A673 (cell line): ENCODE results near the gene TRAK1. TPM values are rescaled to one million over a fixed set of nuclear protein-coding genes. Genes with fewer than 3 reads are reported as not detected.

Experiments used
- BruUV-seq: library from RNA; stranded (reverse); fragments of 400-500 nt; replicated peaks from 2 replicates; lab custom pipeline; 2021; lab: Mats Ljungman, UMichigan
- CTCF ChIA-PET: fragments of 300-600 bp; sonication (Branson Sonifier 250); formaldehyde crosslinking; loops from one replicate; lab custom pipeline; 2022; ENCODE audit warnings: antibody characterized with exemption; lab: Charles Lee
- POLR2A ChIA-PET: fragments of 300-600 bp; sonication (Branson Sonifier 250); formaldehyde crosslinking; loops from one replicate; lab custom pipeline; 2022; ENCODE audit warnings: antibody characterized with exemption; ENCODE audit not compliant: low non-redundant PET; lab: Charles Lee
- DNase-seq: peaks from one replicate; pipeline ENCODE4 v3.0.0-alpha.2; 2015; ENCODE audit warnings: low spot score
- H3K27ac ChIP-seq: fragments of 200-600 bp; sonication (generic); 2 replicates; pipeline ENCODE4 v1.5.1; 2016; ENCODE audit warnings: mixed run types, low read depth, mild to moderate bottlenecking, mixed read lengths, antibody characterized with exemption, low read length; ENCODE audit not compliant: poor library complexity, severe bottlenecking
- H3K27me3 ChIP-seq: fragments of 200-600 bp; sonication (generic); replicated peaks from 2 replicates; pipeline ENCODE4 v1.6.1; 2017; ENCODE audit warnings: mixed run types, low read depth, mild to moderate bottlenecking, mixed read lengths, antibody characterized with exemption, low read length; ENCODE audit not compliant: insufficient read depth, poor library complexity
- H3K36me3 ChIP-seq: fragments of 200-600 bp; sonication (generic); 2 replicates; pipeline ENCODE4 v1.6.1; 2016; ENCODE audit warnings: mixed run types, mild to moderate bottlenecking, mixed read lengths, antibody characterized with exemption, low read length; ENCODE audit not compliant: insufficient read depth, poor library complexity, severe bottlenecking
- H3K4me1 ChIP-seq: fragments of 200-600 bp; sonication (generic); 2 replicates; pipeline ENCODE4 v1.6.1; 2017; ENCODE audit warnings: mixed run types, mild to moderate bottlenecking, mixed read lengths, antibody characterized with exemption, low read length; ENCODE audit not compliant: insufficient read depth, poor library complexity, severe bottlenecking
- H3K4me3 ChIP-seq: fragments of 200-600 bp; sonication (generic); 2 replicates; pipeline ENCODE4 v1.5.1; 2016; ENCODE audit warnings: low read depth, mixed run types, mild to moderate bottlenecking, mixed read lengths, low read length; ENCODE audit not compliant: poor library complexity, severe bottlenecking
- H3K9me3 ChIP-seq: fragments of 200-600 bp; sonication (generic); 2 replicates; pipeline ENCODE4 v1.6.1; 2016; ENCODE audit warnings: mixed run types, low read depth, mild to moderate bottlenecking, mixed read lengths, antibody characterized with exemption, low read length; ENCODE audit not compliant: poor library complexity, severe bottlenecking
- EZH2 ChIP-seq: fragments of 200-600 bp; sonication (generic); IDR thresholded peaks from 2 replicates; pipeline ENCODE4 v1.6.1; 2017; ENCODE audit warnings: borderline replicate concordance, low read depth, mild to moderate bottlenecking, mixed read lengths, antibody characterized with exemption, low read length; ENCODE audit not compliant: poor library complexity, severe bottlenecking
- intact Hi-C: fragments of 100-400 bp; cut with micrococcal nuclease; formaldehyde crosslinking; loops from one replicate; pipeline ENCODE4 v1.10.0; 2022; ENCODE audit not compliant: unreplicated experiment
- total RNA-seq: library from RNA; stranded (reverse); gene quantifications from 2 replicates; pipeline ENCODE4 v1.2.3, GENCODE V29; 2021
- TF ChIP-seq, protein P1 (sequence below): fragments of 300-800, 200-600 bp; sonication (generic); conservative IDR thresholded peaks from 2 replicates; pipeline ENCODE4 v1.5.1; 2017; ENCODE audit warnings: low read depth, mild to moderate bottlenecking, antibody characterized with exemption, low read length, moderate library complexity, mixed read lengths

Gene TRAK1
- total RNA-seq, 1 experiment from 2014 or later, result 16.3 TPM

GRCh38 chr3:42164656-42165055 is 73.5 kb downstream of the TRAK1 start:
- BruUV-seq, result no TSS peak
- H3K27ac ChIP-seq, result no peak overlapping the region
- no peaks in the 10 kb centered on the region for H3K4me1 ChIP-seq
- intact Hi-C loops, result no loop called here
- no peaks in the 10 kb centered on the region for H3K36me3 ChIP-seq
- H3K9me3 ChIP-seq, result no peaks in the 10 kb centered on the region
- H3K4me3 ChIP-seq, result no peak overlapping the region
- no peaks in the 10 kb centered on the region for H3K27me3 ChIP-seq
- TF ChIP-seq, protein P1, sequence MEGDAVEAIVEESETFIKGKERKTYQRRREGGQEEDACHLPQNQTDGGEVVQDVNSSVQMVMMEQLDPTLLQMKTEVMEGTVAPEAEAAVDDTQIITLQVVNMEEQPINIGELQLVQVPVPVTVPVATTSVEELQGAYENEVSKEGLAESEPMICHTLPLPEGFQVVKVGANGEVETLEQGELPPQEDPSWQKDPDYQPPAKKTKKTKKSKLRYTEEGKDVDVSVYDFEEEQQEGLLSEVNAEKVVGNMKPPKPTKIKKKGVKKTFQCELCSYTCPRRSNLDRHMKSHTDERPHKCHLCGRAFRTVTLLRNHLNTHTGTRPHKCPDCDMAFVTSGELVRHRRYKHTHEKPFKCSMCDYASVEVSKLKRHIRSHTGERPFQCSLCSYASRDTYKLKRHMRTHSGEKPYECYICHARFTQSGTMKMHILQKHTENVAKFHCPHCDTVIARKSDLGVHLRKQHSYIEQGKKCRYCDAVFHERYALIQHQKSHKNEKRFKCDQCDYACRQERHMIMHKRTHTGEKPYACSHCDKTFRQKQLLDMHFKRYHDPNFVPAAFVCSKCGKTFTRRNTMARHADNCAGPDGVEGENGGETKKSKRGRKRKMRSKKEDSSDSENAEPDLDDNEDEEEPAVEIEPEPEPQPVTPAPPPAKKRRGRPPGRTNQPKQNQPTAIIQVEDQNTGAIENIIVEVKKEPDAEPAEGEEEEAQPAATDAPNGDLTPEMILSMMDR, result no peak
- no peak for TF ChIP-seq EZH2
- DNase-seq, result no peak
- ChIA-PET CTCF (no interaction called here), POLR2A (no interaction called here)

DNA sequence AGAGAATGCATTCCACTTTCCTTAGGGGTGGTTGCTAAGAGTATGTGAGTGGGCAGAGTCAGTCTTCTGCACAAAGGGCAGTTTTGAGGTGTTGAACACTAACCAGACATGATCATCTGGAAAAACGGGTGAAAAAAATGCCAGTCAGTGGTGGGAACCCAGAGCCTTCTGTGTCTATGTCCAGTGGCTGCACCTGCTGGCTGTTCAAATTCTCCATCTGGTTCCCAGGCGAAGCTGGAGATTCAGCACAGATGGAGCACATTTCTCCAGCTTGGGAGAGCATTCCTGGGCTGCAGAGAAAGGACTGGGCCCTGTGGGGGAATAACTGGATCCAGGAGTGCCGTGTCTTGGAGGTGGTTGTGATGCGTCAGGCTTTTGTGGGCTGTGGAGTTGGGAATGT is 74.1 kb downstream of the TRAK1 start:
- H3K27ac ChIP-seq, result no peak overlapping the region
- BruUV-seq, result no TSS peak
- CTCF ChIA-PET, result no interaction called here

DNA sequence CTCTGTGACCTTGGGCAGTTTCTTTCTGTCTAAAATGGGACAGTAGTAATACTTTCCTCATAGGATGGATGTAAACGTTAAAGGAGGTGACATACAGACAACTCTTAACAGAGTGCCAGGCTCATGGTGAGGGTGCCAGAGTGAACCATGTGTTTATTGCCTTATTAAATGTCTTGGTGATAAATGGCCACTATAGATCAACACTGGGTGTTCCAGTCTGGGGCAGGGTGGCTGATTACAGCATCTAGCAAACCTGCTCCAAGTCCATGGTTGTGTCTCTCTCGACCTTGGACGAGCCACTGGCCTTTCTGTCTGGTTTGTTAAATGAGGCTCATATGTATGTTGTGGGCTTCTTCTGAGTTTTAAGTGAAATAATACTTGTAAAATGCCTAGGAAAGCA is 75.1 kb downstream of the TRAK1 start:
- H3K27ac ChIP-seq, result no peak overlapping the region
- no peaks in the 10 kb centered on the region for H3K9me3 ChIP-seq
- no TSS peak for BruUV-seq
- TF ChIP-seq, protein P1, result no peak
- TF ChIP-seq EZH2, result no peak
- no peak overlapping the region for H3K4me3 ChIP-seq
- no peaks in the 10 kb centered on the region for H3K36me3 ChIP-seq
- ChIA-PET POLR2A (no interaction called here), CTCF (no interaction called here)
- no peak for DNase-seq
- H3K4me1 ChIP-seq, result no peaks in the 10 kb centered on the region
- no peaks in the 10 kb centered on the region for H3K27me3 ChIP-seq
- intact Hi-C loops, result no loop called here

More for the DNA sequence above, 74.1 kb downstream of the TRAK1 start:
- TF ChIP-seq, protein P1, result no peak
- no peak for TF ChIP-seq EZH2
- no peak for DNase-seq
- Histone ChIP-seq H3K4me1 (no peaks in the 10 kb centered on the region), H3K4me3 (no peak overlapping the region), H3K9me3 (no peaks in the 10 kb centered on the region), H3K27me3 (no peaks in the 10 kb centered on the region), H3K36me3 (no peaks in the 10 kb centered on the region)
- intact Hi-C loops, result no loop called here
- POLR2A ChIA-PET, result no interaction called here
